Mucosa of descending colon (tissue), 3 donors: Measurements from ENCODE around the gene KLHL22. TPM values are rescaled to one million over a fixed set of nuclear protein-coding genes. Genes with fewer than 3 reads are reported as not detected.
"Not testable (repeated sequence)": the region's sequence is repeated elsewhere in the genome, so short reads cannot be mapped to it uniquely, and the experiment has no call there.

Experiments
- ATAC-seq: fragments of 200-7000 bp; cut with Tn5 transposase; one replicate; pipeline ENCODE4 v1.9.1; 2020; ENCODE audit warnings: mild to moderate bottlenecking, moderate library complexity
- DNase-seq, 3 donors: peaks; one replicate each; pipeline ENCODE4 v3.0.0-alpha.2; 2020
- H3K36me3 ChIP-seq: fragments of 200-600 bp; one replicate; pipeline ENCODE4 v1.8.0; 2021; ENCODE audit warnings: low read depth, mild to moderate bottlenecking
- H3K4me1 ChIP-seq: fragments of 200-600 bp; one replicate; pipeline ENCODE4 v1.8.0; 2021; ENCODE audit warnings: low read depth, mild to moderate bottlenecking
- H3K4me3 ChIP-seq: fragments of 200-600 bp; one replicate; pipeline ENCODE4 v1.8.0; 2021; ENCODE audit warnings: mild to moderate bottlenecking
- H3K9me3 ChIP-seq: fragments of 200-600 bp; one replicate; pipeline ENCODE4 v1.8.0; 2021; ENCODE audit warnings: mild to moderate bottlenecking
- CTCF ChIP-seq: fragments of 200-600 bp; IDR thresholded peaks from one replicate; pipeline ENCODE4 v1.8.0; 2022; ENCODE audit warnings: antibody characterized with exemption, mild to moderate bottlenecking
- intact Hi-C, 2 donors: fragments of 100-400 bp; cut with DNase I in 1 of 2; cut with micrococcal nuclease in 1 of 2; formaldehyde crosslinking; loops; one replicate each; pipeline versions ENCODE4 v1.11.0 to v1.11.1; 2022; cut with DNase I, micrococcal nuclease
- total RNA-seq, 3 donors: library from RNA; stranded (reverse); fragmentation: NEBNext Ultra II Directional in 2 of 3; extraction: Animal tissue kit (Norgen Biotek cat#: 25700) in 2 of 3; gene quantifications; one replicate each; pipeline versions ENCODE4 v1.2.1 to v1.2.4, GENCODE V29; 2021 to 2023
- donor health status: DM: no; HTN: no; CAD: no; lungs with moderate emphysema.
- donor health status: DM: no; HTN: no; CAD: no.
- donor health status: DM: no; HTN: yes; CAD: no.

Gene KLHL22
- total RNA-seq, 3 donors from 2014 or later, result 9.5 to 24.1 (median 14.7) TPM

GRCh38 chr22:20507253-20508066 lies 11.9 kb upstream of the KLHL22 start, which contains the start of gene MED15:
MED15 (plus strand) TSS chr22:20507610; CDS start chr22:20507679, 69 bp downstream.
- Histone ChIP-seq H3K36me3 (no peaks in the 10 kb centered on the region), H3K4me3 (peak within 1 kb of the TSS; percentile 91), H3K4me1 (peaks cover 40% of the 10 kb centered on the region), H3K9me3 (no peaks in the 10 kb centered on the region)
- DNase-seq, result peak; percentile 92 to 94 (median 93)
- ATAC-seq, result peak; percentile 82
- no peak for TF ChIP-seq CTCF
- intact Hi-C loops, result no loop called here

GRCh38 chr22:20506543-20507252 lies 11.1 kb upstream of the KLHL22 start:
- H3K4me1 ChIP-seq, result peaks cover 37% of the 10 kb centered on the region
- no peaks in the 10 kb centered on the region for H3K36me3 ChIP-seq
- H3K9me3 ChIP-seq, result no peaks in the 10 kb centered on the region
- intact Hi-C loops, result no loop called here
- TF ChIP-seq CTCF, result no peak
- DNase-seq (no peak), ATAC-seq (no peak)
- H3K4me3 ChIP-seq, result no peak overlapping the region

GRCh38 chr22:20504293-20504922 lies 8.8 kb upstream of the KLHL22 start:
- intact Hi-C loops, H3K4me3 ChIP-seq, H3K9me3 ChIP-seq, H3K36me3 ChIP-seq: not testable (repeated sequence)
- DNase-seq (peak in 2 of 3 donors; percentile 64 to 75), ATAC-seq (peak; percentile 42)
- peaks cover 36% of the 10 kb centered on the region for H3K4me1 ChIP-seq

- no peak overlapping the region for H3K4me3 ChIP-seq
- H3K9me3 ChIP-seq, result no peaks in the 10 kb centered on the region
- intact Hi-C loops, result no loop called here
- no peaks in the 10 kb centered on the region for H3K36me3 ChIP-seq
- peaks cover 33% of the 10 kb centered on the region for H3K4me1 ChIP-seq
- DNase-seq (peak; percentile 65 to 78 (median 74)), ATAC-seq (peak; percentile 73)
- no peak for TF ChIP-seq CTCF
Observed at GRCh38 chr22:20503816-20504215, 8.2 kb upstream of the KLHL22 start.

GRCh38 chr22:20499769-20500168 lies 4.2 kb upstream of the KLHL22 start:
- peak in 1 of 3 donors; percentile 19 for DNase-seq
- H3K4me3 ChIP-seq, result no peak overlapping the region
- H3K4me1 ChIP-seq, result peaks cover 34% of the 10 kb centered on the region
- no peaks in the 10 kb centered on the region for H3K9me3 ChIP-seq
- intact Hi-C loops, result no loop called here
- no peaks in the 10 kb centered on the region for H3K36me3 ChIP-seq
- peak; percentile 5 for ATAC-seq
- no peak for TF ChIP-seq CTCF
